NCI-H1436 (cell line): ENCODE measurements around the gene GASK1A.

Experiments
- DNase-seq: peaks from one replicate; lab custom pipeline; 2025; lab: John Stamatoyannopoulos, UW

The GASK1A gene

GRCh38 chr3:43013743-43014155 is 34.6 kb downstream of the GASK1A start:
- DNase-seq: no peak

GRCh38 chr3:43014241-43014640 is 35.1 kb downstream of the GASK1A start:
- no peak for DNase-seq

DNA sequence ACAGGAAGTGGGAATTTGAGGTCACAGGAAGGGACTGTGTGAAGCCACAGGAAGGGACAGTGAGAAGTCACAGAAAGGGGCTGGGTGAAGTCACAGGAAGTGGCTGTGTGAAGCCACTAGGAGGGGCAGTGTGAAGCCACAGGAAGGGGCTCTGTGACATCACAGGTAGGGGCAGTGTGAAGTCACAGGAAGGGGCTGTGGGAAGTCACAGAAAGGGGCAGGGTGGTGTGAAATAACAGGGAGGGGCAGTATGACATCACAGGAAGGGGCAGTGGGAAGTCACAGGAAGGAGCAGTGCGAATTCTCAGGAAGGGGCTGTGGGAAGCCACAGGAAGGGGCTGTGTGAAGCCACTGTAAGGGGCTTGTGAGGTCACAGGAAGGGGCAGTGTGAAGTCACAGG is 35.8 kb downstream of the GASK1A start:
- no peak for DNase-seq

GRCh38 chr3:43015572-43015971 is 36.5 kb downstream of the GASK1A start:
- no peak for DNase-seq

GRCh38 chr3:43015991-43016865 is 37.1 kb downstream of the GASK1A start:
- no peak for DNase-seq

DNA sequence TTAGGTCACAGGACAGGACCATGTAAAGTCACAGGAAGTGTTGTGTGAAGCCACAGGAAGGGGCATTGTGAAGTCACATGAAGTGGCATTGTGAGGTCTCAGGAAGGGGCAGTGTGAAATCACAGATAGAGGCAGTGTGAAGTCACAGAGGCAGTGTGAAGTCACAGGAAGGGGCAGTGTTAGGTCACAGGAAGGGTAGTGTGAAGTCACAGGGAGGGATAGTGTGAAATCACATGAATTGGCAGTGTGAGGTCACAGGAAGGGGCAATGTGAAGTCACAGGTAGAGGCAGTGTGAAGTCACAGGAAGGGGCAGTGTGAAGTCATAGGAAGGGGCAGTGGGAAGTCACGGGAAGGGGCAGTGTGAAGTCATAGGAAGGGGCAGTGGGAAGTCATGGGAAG is 37.9 kb downstream of the GASK1A start:
- no peak for DNase-seq

- no peak for DNase-seq
Observed at GRCh38 chr3:43017593-43018195, 38.6 kb downstream of the GASK1A start.

- DNase-seq: no peak
Observed at GRCh38 chr3:43018246-43018645, 39.1 kb downstream of the GASK1A start.

DNA sequence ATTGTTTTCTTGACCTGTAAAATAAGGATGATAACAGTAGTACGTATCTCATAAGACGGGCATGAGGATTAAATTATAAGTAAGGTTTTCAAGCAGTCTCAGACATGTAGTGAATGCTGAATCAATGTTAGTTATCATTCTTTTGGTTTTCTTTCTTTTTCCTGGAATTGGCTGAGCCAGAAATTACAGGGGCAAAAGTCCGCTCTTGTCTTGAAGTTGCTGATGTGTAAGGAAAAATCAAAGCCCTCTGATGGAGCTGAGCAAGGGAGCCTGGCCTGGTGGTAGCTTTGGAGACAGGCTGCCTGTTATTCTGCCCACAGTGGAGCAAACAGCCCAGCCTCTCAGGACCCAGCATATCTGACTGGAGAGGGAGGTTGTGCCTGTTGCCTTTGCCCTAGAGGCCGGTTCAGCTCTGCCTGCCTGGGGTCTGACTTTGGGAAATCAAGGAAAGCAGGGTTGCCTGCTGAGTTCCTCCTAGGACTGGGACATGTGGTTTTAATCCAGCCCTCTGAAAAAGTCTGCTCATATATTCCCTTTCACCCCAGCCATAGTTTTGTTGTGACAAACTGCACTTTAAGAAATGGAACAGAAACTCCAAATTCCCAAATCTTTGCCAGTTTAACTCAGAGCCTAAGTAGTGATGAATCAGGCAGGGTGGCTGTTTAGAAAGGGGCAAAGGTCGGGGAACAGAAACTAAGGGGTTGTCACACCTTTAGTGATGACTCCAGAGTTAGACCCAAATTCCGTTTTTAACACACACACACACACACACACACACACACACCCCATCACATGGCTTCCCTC is 40.1 kb downstream of the GASK1A start:
- DNase-seq: no peak

GRCh38 chr3:43019826-43020225 is 40.7 kb downstream of the GASK1A start:
- no peak for DNase-seq

DNA sequence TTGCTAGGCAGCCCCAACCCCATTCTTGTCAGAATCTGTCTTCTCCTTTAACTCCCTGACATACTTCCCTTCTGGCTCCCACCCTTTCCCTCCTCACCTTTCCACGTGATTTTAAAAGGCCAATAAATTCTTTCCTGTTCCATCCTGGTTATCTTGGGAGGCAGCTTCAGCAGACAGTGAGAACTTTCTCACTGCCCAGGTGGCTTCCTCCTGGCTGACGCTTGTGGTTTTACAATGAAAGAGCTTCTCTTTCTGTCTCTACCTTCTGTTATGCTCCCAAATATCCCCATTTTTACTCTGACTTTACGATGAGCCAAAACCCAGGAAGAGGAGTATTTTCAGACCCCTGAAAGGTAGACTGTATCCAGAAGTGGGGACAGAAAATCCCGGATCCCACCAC is 42.1 kb downstream of the GASK1A start:
- no peak for DNase-seq

GRCh38 chr3:43022121-43022520 is 43.0 kb downstream of the GASK1A start:
- no peak for DNase-seq

DNA sequence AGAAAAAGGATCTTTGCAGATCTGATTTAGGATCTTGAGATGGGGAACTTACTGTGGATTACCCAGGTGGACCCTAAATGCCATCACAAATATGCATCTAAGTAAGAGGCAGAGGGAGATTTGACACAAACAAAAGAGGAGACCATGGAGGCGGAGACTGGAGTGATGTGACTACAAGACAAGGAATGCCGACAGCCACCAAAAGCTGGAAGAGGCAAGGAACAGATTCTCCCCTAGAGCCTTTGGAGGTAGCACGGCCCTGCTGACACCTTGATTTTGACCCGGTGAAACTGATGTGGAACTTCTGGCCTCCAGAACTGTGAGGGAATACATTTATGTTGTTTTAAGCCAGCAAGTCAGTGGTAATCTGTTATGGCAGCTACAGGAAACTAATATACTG is 44.0 kb downstream of the GASK1A start:
- no peak for DNase-seq

DNA sequence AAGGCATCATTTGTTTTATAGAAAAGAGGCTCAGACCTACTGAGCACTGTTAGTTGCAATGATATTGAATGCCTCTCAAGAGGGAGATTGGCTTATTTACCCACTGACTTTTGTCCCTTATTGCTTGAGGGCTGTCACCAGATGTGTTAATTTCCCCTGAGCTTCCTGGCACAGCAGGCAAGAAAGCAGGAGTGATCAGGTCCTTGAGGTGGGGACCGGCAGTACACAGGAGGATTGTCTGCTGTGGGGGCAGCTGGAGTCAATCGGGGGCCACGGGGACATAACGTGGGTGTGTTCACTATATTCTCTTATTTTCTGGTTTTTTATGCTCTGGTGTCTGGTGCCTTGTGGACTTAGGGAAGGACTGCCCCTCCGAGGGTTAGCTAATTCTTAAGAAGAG is 44.6 kb downstream of the GASK1A start:
- DNase-seq: no peak

DNA sequence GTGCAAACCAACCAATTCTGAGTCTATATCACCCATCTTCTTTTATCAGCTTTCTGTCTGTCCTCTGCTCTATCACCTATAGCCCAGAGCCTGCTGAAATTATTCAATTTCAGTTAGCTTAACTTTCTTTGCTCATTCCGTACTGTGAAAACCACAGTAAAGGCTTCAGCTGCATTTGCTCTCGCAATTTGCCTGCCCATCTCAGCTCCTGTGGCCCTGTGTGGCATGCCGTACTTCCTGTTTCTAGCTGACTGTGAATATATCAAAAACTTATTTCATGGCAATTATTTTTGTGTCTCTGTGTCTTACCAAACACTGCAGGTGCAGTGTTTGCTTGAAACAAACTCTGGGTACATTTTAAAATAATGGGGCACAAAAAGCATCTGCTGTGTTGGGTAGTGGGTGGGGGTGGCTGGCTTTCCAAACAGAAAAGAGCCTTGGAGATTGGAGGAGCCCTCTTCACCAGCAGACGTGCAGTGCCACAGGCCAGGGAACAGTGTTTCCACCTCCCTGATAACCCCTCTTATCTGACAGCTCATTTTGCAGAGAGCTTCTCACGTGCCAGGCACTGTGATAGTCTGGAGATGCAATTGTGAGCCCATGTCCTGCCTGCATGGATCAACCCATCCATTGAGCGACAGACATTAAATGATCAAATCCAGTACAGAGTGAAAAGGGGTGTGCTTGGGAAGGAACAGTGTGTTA is 45.2 kb downstream of the GASK1A start:
- no peak for DNase-seq

DNA sequence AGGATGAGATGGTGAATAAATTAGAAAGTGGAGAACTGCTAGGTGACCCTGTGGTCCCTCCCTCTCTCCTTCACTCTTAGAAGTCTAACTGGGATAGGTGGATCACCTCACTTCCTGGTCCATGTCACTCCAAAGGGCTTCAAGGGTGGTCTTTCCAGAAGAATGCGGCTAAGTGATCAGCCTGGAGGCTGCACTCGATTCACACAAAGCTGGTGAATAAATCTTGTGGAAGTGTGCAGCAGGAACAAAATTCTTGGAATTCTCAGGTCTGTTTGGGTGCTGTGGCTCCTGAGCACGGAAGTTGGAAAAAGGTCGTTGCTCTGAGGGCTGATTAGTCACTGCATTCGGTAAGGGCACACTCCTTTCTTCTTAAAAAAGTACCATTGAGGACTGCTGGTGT is 46.3 kb downstream of the GASK1A start:
- no peak for DNase-seq

DNA sequence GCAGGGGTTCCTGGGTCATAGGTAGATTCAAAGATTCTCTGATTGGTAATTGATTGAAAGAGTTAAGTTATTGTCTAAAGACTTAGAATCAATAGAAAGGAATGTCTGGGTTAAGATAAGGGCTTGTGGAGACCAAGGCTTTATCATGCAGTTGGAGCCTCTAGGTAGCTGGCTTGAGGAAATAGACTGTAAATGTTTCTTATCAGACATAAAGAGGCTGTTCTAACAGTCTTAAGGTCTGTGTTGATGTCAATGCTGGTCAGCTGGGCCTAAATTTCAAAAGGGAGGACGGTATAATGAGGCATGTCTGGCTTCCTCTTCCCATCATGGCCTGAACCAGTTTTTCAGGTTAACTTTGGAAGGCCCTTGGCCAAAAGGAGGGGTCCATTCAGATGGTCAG is 48.9 kb downstream of the GASK1A start:
- DNase-seq: no peak

DNA sequence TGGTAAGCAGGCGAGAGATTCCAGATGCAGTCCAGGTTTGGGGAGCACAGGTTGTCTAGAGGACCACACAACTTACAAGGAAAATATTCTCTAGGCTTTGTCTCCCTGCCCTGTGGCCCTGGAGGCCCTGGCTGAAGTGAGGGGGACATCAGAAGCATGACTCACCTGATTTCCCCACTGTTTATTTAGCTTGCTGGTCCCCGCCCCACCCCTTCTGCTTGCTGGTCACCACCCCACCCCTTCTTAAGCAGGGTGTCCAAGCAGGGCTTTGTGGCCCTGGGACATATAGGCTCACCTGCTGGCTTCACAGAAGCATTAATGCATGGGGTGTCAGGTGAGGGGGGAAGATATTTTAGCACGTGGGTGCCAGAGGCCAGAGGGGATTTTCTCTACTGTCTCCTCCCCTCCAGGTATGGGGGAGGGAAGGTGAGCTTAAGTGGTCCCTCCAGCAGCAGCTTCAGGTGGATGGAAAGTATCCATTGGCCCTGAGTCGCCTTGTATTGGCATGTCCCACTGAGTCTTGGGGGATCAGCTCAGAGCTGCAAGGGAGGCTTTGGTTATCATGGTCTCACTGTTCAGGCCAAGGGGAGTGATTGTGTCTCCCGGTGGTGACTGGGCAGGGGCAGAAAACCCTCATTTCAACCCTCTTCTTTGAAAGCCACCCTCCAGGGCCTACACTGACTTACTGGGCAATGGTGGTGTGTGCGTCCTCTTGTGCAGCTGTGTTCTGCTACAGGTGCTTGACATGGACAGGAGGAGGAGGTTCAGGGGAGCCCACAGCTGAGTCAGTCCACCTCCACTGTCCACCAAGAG is 49.8 kb downstream of the GASK1A start:
- DNase-seq: no peak

DNA sequence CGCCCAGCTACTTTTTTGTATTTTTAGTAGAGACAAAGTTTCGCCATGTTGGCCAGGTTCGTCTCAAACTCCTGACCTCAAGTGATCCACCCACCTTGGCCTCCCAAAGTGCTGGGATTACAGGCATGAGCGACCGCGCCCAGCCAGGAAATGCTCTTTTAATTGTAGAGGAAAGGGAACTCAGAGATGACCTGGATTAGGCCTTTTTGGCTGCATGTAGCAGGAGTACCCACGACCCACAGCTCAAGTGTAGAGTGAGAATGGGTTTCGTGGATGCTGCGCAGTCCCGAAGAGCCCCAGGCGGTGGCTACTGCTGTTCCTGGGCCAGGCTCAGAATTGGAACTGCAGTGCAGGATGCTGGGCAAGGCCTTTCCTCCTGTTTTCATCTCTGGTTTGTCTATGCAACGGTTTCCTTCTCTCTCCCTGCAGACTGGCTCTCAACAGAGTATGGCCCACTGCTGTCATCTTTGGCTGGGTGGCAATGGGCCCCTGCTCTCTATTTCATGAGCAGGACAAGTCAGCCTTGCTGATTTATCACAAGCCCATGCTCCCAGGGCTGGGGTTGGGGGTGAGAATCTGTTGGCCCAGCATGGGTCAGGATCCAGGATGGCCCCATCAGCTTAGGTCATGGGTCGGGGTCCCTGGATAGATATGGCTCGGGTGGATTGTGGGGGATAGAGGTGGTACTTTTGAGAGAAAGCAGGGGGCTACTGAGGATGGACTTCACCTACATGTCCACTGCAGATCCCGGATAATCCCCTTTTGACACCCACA is 51.2 kb downstream of the GASK1A start:
- DNase-seq: no peak

DNA sequence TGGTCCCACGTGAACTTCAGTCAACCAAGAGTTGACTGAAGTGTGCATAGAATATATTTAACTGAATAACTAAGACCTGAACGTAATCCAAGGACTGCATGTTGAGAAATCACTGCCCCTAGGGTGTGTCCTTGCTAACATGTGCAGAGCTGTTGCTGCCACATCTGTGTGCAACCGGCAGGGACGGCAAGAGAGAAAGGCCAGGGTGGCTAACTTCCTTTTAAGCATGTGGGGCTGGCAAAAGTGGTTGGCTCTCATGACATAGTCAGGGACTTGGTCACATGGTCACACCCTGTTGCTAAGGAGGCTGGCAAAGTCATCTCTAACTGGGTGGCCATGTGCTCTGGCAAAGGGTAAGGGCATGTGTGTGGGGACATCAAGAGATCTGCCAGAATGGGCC is 52.4 kb downstream of the GASK1A start:
- DNase-seq: no peak
